HG02798 (cell line): ENCODE measurements around the gene TLE2.
"Not testable (repeated sequence)": the region's sequence is repeated elsewhere in the genome, so short reads cannot be mapped to it uniquely, and the experiment has no call there.

ENCODE experiments used
- ATAC-seq: cut with Tn5 transposase; IDR thresholded peaks from one replicate; pipeline ENCODE4 v1.9.1; 2021; ENCODE audit warnings: mild to moderate bottlenecking; ENCODE audit not compliant: unreplicated experiment, poor library complexity

Gene TLE2

DNA sequence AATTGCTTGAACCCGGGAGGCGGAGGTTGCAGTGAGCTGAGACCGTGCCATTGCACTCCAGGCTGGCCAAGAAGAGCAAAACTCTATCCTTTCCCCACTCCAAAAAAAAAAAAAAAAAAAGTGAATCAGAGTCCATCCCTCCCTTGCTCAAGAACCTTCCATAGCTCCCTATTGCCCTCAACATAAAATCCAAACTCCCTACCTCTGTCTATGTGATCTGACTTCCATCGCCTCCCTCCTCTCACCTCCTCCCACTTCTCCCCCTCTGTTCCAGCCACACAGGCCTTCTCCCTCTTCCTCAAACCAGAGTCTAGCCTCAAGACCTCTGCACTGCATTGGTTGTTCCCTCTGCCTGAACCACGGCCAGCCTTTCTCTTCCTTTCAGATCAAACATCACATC is 10.0 kb upstream of the TLE2 start:
- no peak for ATAC-seq

DNA sequence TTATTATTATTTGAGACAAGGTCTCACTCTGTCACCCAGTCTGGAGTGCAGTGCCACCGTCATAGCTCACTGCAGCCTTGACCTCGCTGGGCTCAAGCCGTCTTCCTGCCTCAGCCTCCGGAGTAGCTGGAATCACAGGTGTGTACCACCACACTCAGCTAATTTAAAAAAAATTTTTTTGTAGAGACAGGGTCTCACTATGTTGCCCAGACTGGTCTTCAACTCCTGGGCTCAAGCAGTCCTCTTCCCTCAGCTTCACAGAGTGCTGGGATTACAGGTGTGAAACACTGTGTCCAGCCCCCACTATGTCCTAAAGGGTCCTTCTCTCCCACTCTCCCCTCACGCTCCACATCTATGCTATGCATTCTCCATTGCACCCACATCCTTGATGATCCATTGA is 9.1 kb upstream of the TLE2 start:
- ATAC-seq: no peak

DNA sequence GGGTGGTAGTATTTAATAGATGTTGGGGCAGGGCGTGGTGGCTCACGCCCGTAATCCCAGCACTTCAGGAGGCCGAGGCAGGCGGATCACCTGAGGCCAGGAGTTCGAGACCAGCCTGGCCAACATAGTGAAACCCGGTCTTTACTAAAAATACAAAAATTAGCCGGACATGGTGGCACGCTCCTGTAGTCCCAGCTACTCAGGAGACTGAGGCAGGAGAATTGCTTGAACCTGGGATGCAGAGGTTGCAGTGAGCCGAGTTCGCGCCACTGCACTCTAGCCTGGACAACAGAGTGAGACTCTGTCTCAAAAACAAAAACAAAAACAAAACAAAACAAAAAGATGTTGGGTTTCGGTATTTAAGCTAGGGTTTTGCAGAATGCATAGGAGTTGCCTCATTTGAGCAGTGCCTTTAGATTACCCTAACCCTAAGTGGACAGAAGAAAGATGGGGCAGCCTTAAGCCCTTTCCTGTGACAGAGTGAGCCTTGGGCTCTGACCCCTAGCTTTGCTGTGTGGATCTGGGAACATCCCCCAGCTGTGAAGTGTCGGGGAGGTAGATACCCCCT is 8.0 kb upstream of the TLE2 start:
- ATAC-seq: not testable (repeated sequence)

DNA sequence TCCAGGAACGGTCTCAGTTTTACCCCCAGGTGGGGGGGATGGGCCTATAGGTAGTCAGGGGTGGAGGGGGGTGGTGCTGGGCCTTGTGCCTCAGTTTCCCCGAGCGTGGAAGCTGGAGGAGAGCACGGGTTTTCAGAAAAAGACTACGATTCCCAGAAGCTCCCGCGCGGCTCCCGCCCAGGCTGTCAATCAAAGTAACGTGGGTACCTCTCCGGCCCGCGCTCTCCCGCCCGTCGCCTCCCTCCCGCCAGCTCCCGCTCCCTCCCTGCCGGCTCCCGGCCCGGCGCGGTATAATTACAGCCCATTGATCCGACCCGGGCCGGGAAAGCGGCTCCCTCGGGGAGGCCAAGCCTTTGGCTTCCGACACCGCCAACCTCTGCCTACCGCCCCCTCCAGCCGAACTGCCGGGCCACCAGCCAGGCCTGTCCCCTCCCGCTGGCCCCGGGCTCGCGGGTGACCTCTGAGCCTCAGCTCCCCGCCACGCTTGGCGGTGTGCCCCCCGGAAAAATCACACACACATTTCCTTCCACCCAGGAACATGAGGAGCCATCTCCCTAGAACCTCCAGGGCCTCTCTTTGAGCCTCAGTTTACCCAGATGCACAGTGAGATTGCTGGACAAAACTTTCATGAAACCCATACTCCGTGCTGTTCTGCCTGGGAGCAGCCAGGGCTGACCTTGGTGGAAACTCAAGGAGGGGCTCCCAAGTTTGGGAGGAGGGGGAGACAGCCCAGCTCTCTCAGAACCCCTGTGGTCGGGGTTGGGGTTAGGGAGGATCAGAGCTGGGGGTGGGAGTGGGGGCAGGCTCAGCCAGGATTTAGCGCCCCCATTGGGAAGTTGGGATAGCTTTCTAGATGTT is 7.3 kb upstream of the TLE2 start:
- ATAC-seq: peak; percentile 48

- ATAC-seq: peak; percentile 92
Observed at GRCh38 chr19:3035542-3036118, 6.5 kb upstream of the TLE2 start.

- ATAC-seq: no peak
Observed at GRCh38 chr19:3034656-3035541, 5.8 kb upstream of the TLE2 start.

- ATAC-seq: no peak
Observed at GRCh38 chr19:3034406-3034655, 5.3 kb upstream of the TLE2 start.

GRCh38 chr19:3033595-3034405 is 4.7 kb upstream of the TLE2 start:
- ATAC-seq: no peak

GRCh38 chr19:3031607-3031867 is 2.5 kb upstream of the TLE2 start:
- no peak for ATAC-seq

DNA sequence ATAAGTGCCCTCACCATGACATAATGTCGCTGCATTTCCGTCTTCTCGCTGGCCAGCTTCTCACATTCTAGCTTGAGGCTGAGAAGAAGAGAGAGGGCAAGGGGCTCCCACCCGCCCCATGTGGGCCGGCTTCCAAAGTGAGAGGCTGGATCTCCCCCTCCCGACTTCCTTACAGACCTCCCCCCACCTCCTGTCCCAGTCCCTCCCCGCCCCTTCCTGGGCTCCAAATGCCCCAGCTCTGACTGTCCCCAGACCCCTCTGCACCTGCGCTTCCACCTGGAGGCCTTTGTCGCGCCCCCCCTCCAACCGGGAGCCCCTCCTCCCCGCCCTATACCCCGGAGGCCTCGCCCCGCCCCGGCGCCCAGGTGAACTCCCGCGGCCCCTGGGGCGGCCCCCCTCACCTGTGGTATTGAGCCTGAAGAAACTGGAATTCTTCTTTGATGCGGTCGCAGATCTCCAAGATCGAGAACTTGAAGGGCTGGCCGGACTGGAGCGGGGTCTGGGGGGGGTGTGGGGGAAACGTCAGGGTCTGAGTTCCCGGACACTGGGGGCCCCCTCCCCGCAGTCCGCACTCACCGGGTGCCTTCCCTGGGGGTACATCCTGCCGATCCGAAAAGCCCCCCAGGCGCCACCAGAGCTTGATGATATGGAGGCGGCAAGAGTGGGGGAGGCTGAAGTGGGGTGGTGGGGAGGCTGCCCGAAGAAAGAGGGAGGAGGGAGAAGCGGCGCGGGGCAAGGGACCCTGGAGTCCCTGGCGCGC is 595 bp downstream of the TLE2 start:
- ATAC-seq: no peak

DNA sequence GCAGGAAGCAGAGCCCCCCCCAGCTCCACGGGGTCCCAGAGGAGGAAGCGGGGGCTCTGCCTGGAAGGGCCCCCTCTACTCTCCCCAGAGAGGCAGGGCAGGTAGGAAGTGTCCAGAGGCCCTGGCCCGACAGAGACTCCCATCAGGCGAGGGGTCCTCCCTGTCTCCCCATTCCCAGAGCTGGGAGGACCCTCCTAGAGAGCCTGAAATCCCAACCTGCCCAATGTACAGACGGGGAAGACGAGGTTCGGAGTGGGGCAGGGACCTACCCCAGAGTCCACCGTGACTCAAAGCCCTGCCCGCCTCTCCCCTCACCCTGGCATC is 1.1 kb downstream of the TLE2 start:
- ATAC-seq: no peak

- ATAC-seq: no peak
Observed at GRCh38 chr19:3027292-3027691, 1.8 kb downstream of the TLE2 start.

DNA sequence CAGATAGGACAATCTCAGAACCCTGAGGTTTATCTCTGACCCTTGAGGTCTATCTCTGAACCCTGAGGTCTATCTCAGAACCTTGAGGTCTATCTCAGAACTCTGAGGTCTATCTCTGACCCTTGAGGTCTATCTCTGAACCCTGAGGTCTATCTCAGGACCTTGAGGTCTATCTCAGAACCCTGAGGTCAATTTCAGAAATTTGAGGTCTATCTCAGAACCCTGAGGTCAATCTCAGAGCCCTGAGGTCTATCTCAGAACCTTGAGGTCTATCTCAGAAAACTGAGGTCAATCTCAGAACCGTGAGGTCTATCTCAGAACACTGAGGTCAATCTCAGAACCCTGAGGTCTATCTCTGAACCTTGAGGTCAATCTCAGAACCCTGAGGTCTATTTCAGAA is 2.3 kb downstream of the TLE2 start:
- ATAC-seq: no peak

- no peak for ATAC-seq
Observed at GRCh38 chr19:3025549-3025886, 3.6 kb downstream of the TLE2 start.

DNA sequence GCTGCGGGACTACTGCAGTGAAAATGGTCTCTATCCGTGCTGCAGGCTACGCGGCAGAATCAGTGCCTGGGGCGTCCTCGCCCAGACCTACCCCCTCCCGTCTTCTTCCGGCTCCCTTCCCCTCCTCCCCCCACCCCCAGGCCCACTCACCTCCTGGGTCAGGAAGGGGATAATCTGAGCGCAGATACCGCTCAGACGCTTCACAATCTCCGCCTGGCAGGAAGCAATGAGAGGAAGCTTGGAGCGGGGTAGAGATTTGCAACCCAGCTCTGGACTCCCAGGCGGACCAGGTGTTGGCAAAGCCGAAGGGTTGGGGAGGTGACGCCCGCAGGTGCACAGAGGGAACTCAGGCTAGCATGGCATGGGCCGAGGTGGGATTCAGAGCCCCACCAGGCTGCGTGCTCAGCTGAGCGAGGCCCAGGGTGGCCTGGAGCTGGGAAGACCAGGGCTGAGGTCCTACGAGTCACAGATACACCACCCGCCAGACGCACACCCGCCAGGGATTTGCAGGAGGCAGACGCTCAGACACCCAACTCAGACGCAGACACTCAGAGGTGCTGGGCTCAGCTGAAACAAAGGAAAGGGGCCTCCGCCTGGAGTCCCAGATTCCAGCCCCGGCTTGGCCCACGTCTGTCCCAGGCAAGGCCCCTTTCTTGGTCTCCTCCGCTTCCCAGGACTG is 4.1 kb downstream of the TLE2 start:
- ATAC-seq: no peak

GRCh38 chr19:3024509-3024869 is 4.6 kb downstream of the TLE2 start:
- ATAC-seq: no peak

DNA sequence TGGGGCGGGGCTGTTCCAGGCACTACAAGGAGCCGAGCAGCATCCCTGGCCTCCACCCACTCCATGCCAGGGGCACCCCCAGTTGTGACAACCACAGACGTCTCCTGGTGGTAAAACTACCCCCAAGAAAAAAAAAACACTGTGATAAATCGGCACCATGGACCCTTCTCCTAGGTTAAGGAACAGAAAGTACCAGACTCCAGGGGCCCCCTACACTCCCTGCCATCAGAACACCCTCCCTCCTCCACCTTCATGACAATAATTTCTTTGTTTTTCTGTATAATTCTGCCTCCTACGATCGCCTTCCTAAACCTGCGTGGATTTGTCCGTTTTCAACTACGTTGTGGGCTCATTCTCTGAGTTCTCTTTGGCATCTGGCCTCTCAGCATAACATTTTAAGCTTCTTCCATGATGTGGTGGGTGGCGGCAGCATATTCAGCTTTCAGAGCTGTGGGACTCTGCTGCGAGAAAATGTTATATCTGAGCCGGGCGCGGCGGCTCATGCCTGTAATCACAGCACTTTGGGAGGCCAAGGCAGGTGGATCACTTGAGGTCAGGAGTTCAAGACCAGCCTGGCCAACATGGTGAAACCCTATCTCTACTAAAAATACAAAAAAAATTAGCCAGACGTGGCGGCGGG is 8.6 kb downstream of the TLE2 start:
- no peak for ATAC-seq

DNA sequence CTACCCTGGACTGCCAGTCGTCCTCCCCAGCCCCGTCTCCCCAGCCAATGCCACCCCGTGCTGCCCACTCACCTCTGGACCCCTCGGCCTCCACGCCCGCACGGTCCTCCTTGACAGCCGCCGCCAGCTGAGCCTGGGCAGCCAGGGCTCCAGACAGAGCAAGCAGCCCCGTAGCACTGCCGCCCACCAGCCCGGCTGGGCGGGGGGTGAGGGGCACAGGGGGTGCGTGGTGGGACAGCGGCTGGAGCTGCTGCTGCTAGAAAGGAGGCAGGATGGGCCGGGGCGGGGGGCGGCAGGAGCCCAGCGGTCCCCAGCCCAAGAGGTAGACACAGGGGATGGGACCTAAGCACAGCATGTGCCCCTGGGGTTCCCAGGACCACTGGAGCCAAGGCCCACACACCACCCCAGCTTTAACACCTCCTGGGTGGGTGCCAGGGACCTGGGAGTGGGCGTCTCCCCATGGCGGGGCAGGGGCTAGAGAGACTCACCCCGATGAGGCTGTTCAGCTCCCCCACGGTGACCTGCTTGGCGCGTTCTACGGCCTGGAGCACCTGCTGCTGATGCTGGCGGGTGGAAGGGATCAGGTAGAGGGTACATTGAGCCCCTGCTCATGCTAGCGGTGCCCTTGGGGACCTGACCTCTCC is 9.7 kb downstream of the TLE2 start:
- ATAC-seq: no peak

DNA sequence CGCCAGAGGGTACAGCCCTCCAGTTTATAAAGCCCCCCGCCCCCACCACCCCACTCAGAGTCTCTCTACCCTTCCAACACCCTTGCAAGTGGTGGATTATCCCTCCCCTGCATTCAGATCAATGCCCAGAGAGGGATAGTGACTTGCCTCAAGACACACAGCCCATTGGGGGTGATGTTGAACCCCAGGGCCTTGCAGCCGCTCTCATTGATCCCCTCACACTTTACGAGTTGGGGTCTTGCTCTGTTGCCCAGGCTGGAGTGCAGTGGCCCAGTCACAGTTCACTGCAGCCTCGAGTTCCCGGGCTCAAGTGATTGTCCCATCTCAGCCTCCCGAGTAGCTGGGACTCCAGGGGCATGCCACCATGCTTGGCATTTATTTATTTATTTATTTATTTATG is 11.2 kb downstream of the TLE2 start:
- no peak for ATAC-seq
